DOHH2 (cell line): Measurements from ENCODE around the gene SCN2B.

Experiments
- CTCF ChIP-seq: fragments of 200-600 bp; sonication (generic); IDR thresholded peaks from one replicate; pipeline ENCODE4 v1.5.1; 2014; ENCODE audit warnings: antibody characterized with exemption, mild to moderate bottlenecking, low read depth, low read length; ENCODE audit not compliant: poor library complexity, severe bottlenecking
- EZH2phosphoT487 ChIP-seq: fragments of 200-600 bp; sonication (generic); IDR thresholded peaks from 2 replicates; pipeline ENCODE4 v1.6.1; 2017; ENCODE audit warnings: borderline replicate concordance, mild to moderate bottlenecking, antibody characterized with exemption, low read length, moderate library complexity, mixed read lengths

- no peak for TF ChIP-seq CTCF
- no peak for TF ChIP-seq EZH2phosphoT487
These were observed 39.6 kb downstream of the SCN2B start for GRCh38 chr11:118136801-118137200.
